ENCODE results near the gene RIC1.
"Not testable (repeated sequence)": the region's sequence is repeated elsewhere in the genome, so short reads cannot be mapped to it uniquely, and the experiment has no call there.

The RIC1 gene

GRCh38 chr9:5790923-5791322 lies 162.0 kb downstream of the RIC1 start:
- DNase-seq: no peak

GRCh38 chr9:5791870-5792269 lies 163.0 kb downstream of the RIC1 start:
- DNase-seq: no peak

- DNase-seq: no peak
Measured at GRCh38 chr9:5793812-5794211, 164.9 kb downstream of the RIC1 start.

GRCh38 chr9:5796298-5796697 lies 167.4 kb downstream of the RIC1 start:
- no peak for DNase-seq

GRCh38 chr9:5798581-5798980 lies 169.7 kb downstream of the RIC1 start:
- no peak for DNase-seq

- no peak for DNase-seq
Measured at GRCh38 chr9:5799314-5799713, 170.4 kb downstream of the RIC1 start.

- not testable (repeated sequence) for DNase-seq
Measured at GRCh38 chr9:5800378-5800777, 171.5 kb downstream of the RIC1 start.

GRCh38 chr9:5800969-5801738 lies 172.2 kb downstream of the RIC1 start:
- no peak for DNase-seq

GRCh38 chr9:5801739-5802113 lies 172.8 kb downstream of the RIC1 start:
- no peak for DNase-seq

GRCh38 chr9:5805478-5805877 lies 176.6 kb downstream of the RIC1 start:
- DNase-seq: no peak

GRCh38 chr9:5811751-5812150 lies 182.8 kb downstream of the RIC1 start:
- no peak for DNase-seq

GRCh38 chr9:5813824-5814223 lies 184.9 kb downstream of the RIC1 start:
- no peak for DNase-seq

GRCh38 chr9:5815461-5815860 lies 186.6 kb downstream of the RIC1 start:
- no peak for DNase-seq

- no peak for DNase-seq
Measured at GRCh38 chr9:5817862-5818261, 189.0 kb downstream of the RIC1 start.

GRCh38 chr9:5818424-5819142 lies 189.7 kb downstream of the RIC1 start:
- DNase-seq: no peak

- no peak for DNase-seq
Measured at GRCh38 chr9:5819174-5819573, 190.3 kb downstream of the RIC1 start.

- DNase-seq: no peak
Measured at GRCh38 chr9:5820425-5820824, 191.5 kb downstream of the RIC1 start.

- DNase-seq: no peak
Measured at GRCh38 chr9:5825223-5825622, 196.3 kb downstream of the RIC1 start.

All from DMS79 (cell line).